NCI-H2171 (cell line): ENCODE measurements around the gene ME3.
"Not testable (repeated sequence)": the region's sequence is repeated elsewhere in the genome, so short reads cannot be mapped to it uniquely, and the experiment has no call there.

Experiments used
- DNase-seq: peaks from one replicate; lab custom pipeline; 2025; lab: John Stamatoyannopoulos, UW

The ME3 gene

GRCh38 chr11:86587264-86588193 is 84.9 kb downstream of the ME3 start:
- DNase-seq = no peak

- DNase-seq = no peak
Observed at GRCh38 chr11:86586307-86586706, 86.1 kb downstream of the ME3 start.

GRCh38 chr11:86582898-86583297 is 89.5 kb downstream of the ME3 start:
- DNase-seq = no peak

- no peak for DNase-seq
Observed at GRCh38 chr11:86580535-86580934, 91.9 kb downstream of the ME3 start.

- DNase-seq = no peak
Observed at GRCh38 chr11:86579406-86579731, 93.0 kb downstream of the ME3 start.

GRCh38 chr11:86578727-86579405 is 93.5 kb downstream of the ME3 start:
- no peak for DNase-seq

- no peak for DNase-seq
Observed at GRCh38 chr11:86577644-86578636, 94.5 kb downstream of the ME3 start.

- DNase-seq = no peak
Observed at GRCh38 chr11:86576946-86577624, 95.3 kb downstream of the ME3 start.

- DNase-seq = no peak
Observed at GRCh38 chr11:86575927-86576326, 96.5 kb downstream of the ME3 start.

GRCh38 chr11:86575208-86575855 is 97.1 kb downstream of the ME3 start:
- DNase-seq = no peak

- no peak for DNase-seq
Observed at GRCh38 chr11:86574493-86575207, 97.8 kb downstream of the ME3 start.

GRCh38 chr11:86571273-86571948 is 101.0 kb downstream of the ME3 start:
- no peak for DNase-seq

GRCh38 chr11:86570451-86570850 is 102.0 kb downstream of the ME3 start:
- no peak for DNase-seq

GRCh38 chr11:86570020-86570419 is 102.4 kb downstream of the ME3 start:
- no peak for DNase-seq

- no peak for DNase-seq
Observed at GRCh38 chr11:86569109-86569508, 103.3 kb downstream of the ME3 start.

GRCh38 chr11:86565801-86566312 is 106.6 kb downstream of the ME3 start:
- DNase-seq = no peak

- DNase-seq = no peak
Observed at GRCh38 chr11:86565388-86565787, 107.0 kb downstream of the ME3 start.

GRCh38 chr11:86562842-86563241 is 109.6 kb downstream of the ME3 start:
- DNase-seq = not testable (repeated sequence)

- DNase-seq = no peak
Observed at GRCh38 chr11:86559311-86559945, 113.0 kb downstream of the ME3 start.
